ENCODE results near the gene CFAP77. TPM values are rescaled to one million over a fixed set of nuclear protein-coding genes. Genes with fewer than 3 reads are reported as not detected.

The CFAP77 gene
- total RNA-seq, 1 experiment from 2014 or later, result not detected

DNA sequence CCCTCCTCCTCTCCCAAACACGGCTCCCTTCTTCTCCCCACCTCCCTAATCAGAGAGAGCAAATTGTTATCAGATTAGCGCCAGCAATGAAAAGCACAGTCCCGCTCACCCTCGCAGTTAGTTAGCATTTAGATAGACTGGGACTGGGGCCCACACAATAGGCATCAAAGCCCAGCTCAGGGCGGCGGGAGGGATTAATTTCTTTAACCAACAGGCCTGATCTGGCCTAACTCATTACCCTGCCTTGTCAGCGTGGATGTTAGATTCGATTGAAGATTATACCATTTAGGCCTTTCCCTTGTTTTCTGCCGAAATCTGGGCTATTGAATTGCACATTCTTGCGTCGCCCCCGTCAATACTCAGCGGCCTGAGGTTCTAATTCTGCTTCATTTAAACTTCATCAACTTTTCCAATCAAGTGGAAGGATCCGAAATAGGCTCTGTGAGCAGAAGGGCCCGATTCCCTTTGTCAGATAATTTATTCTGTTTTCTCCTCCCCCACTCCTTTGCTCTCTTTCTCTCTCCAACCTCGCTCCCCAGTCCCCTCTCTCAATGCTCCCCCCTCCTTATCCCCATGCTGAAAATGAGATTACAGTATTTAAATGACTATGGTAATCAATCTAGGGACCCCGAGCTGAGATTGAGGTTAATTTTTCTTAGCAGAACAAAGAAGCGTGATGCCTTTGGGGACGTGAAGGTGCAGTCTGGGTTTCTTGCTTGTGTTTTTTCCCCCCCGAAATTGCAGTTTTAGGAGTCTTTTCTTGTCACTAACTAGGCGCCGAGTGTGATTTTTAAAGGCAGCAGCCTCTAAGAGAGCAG is 15.1 kb downstream of the CFAP77 start:
- H3K9me3 ChIP-seq (ENCODE audit: low read depth, low read length, poor library complexity, severe bottlenecking), result no peaks in the 10 kb centered on the region
- no peaks in the 10 kb centered on the region for H3K4me1 ChIP-seq (ENCODE audit: insufficient read depth, low read length, poor library complexity, severe bottlenecking)
- POLR2A ChIA-PET (ENCODE audit: low non-redundant PET), result no interaction called here
- H3K27me3 ChIP-seq (replicated peaks; ENCODE audit: insufficient read depth, low read depth, low read length, poor library complexity), result peaks cover 56% of the 10 kb centered on the region
- no peak overlapping the region for H3K4me3 ChIP-seq (ENCODE audit: low read depth, low read length, poor library complexity, severe bottlenecking)
- CTCF ChIA-PET, result no interaction called here
- H3K36me3 ChIP-seq (ENCODE audit: insufficient read depth, low read length, poor library complexity, severe bottlenecking), result no peaks in the 10 kb centered on the region
- H3K27ac ChIP-seq (ENCODE audit: low read depth, low read length, poor library complexity, severe bottlenecking), result no peak overlapping the region
- intact Hi-C loops (cut with micrococcal nuclease; ENCODE audit: unreplicated experiment), result no loop called here
- no TSS peak for BruUV-seq (replicated peaks)
- TF ChIP-seq CTCF (conservative IDR thresholded peaks at IDR 0.05; ENCODE audit: low read depth, low read length), result no peak
- no peak for TF ChIP-seq EZH2 (IDR thresholded peaks at IDR 0.05; ENCODE audit: borderline replicate concordance, low read depth, low read length, poor library complexity, severe bottlenecking)
- DNase-seq (ENCODE audit: low spot score), result no peak

GRCh38 chr9:132425675-132426062 is 15.7 kb downstream of the CFAP77 start:
- Histone ChIP-seq H3K36me3 (ENCODE audit: insufficient read depth, low read length, poor library complexity, severe bottlenecking) (no peaks in the 10 kb centered on the region), H3K4me1 (ENCODE audit: insufficient read depth, low read length, poor library complexity, severe bottlenecking) (no peaks in the 10 kb centered on the region), H3K27me3 (replicated peaks; ENCODE audit: insufficient read depth, low read depth, low read length, poor library complexity) (peaks cover 62% of the 10 kb centered on the region), H3K4me3 (ENCODE audit: low read depth, low read length, poor library complexity, severe bottlenecking) (no peak overlapping the region), H3K9me3 (ENCODE audit: low read depth, low read length, poor library complexity, severe bottlenecking) (no peaks in the 10 kb centered on the region), H3K27ac (ENCODE audit: low read depth, low read length, poor library complexity, severe bottlenecking) (no peak overlapping the region)
- DNase-seq (ENCODE audit: low spot score), result no peak
- intact Hi-C loops (cut with micrococcal nuclease; ENCODE audit: unreplicated experiment), result no loop called here
- TF ChIP-seq EZH2 (IDR thresholded peaks at IDR 0.05; ENCODE audit: borderline replicate concordance, low read depth, low read length, poor library complexity, severe bottlenecking), result no peak
- no peak for TF ChIP-seq CTCF (conservative IDR thresholded peaks at IDR 0.05; ENCODE audit: low read depth, low read length)
- ChIA-PET CTCF (no interaction called here), POLR2A (ENCODE audit: low non-redundant PET) (no interaction called here)
- no TSS peak for BruUV-seq (replicated peaks)

DNA sequence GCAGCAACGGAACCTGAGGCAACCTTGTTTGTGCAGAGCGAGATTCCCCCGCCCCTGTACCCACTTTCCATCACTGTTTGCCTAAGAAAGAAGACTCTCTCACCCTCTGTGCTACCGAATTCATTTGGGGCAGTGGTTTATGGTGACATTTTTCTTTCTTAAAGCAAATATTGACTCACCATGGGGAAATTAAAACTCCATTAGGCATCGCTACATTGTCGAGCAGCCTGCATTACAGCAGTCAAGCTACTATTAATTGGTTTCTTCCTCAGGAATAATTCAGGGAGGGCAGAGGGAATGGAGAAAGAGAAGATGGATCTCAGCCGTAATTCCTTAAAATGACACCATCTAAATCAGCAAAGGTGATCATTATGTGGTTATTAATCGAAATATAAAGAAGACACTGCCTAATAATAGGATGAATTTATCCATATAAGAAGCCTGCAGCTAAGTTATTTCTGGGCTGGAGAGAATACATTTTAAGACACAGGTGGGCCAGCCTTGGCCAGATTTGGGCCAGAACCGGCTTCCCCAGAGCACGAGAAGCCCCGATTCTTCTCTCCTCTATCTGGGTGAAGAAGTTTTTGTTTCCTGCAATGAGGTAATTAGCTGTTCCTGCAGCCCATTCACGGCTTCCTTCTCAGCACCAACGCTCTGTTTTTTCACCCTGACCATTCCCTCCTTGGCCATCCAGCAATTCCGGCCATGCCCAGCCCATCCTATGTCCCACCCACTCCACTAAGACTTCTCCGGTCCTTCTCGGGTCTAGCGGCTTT is 16.8 kb downstream of the CFAP77 start:
- Histone ChIP-seq H3K27me3 (replicated peaks; ENCODE audit: insufficient read depth, low read depth, low read length, poor library complexity) (peaks cover 74% of the 10 kb centered on the region), H3K4me3 (ENCODE audit: low read depth, low read length, poor library complexity, severe bottlenecking) (no peak overlapping the region), H3K27ac (ENCODE audit: low read depth, low read length, poor library complexity, severe bottlenecking) (no peak overlapping the region), H3K4me1 (ENCODE audit: insufficient read depth, low read length, poor library complexity, severe bottlenecking) (no peaks in the 10 kb centered on the region), H3K36me3 (ENCODE audit: insufficient read depth, low read length, poor library complexity, severe bottlenecking) (no peaks in the 10 kb centered on the region), H3K9me3 (ENCODE audit: low read depth, low read length, poor library complexity, severe bottlenecking) (no peaks in the 10 kb centered on the region)
- intact Hi-C loops (cut with micrococcal nuclease; ENCODE audit: unreplicated experiment), result no loop called here
- ChIA-PET POLR2A (ENCODE audit: low non-redundant PET) (no interaction called here), CTCF (no interaction called here)
- no TSS peak for BruUV-seq (replicated peaks)
- no peak for DNase-seq (ENCODE audit: low spot score)
- TF ChIP-seq CTCF (conservative IDR thresholded peaks at IDR 0.05; ENCODE audit: low read depth, low read length) (no peak), EZH2 (IDR thresholded peaks at IDR 0.05; ENCODE audit: borderline replicate concordance, low read depth, low read length, poor library complexity, severe bottlenecking) (no peak)

All from A673 (cell line).